B cell (primary cell): Measurements from ENCODE around the gene OR4K17. TPM values are rescaled to one million over a fixed set of nuclear protein-coding genes. Genes with fewer than 3 reads are reported as not detected.
"Not testable (repeated sequence)": the region's sequence is repeated elsewhere in the genome, so short reads cannot be mapped to it uniquely, and the experiment has no call there.

Experiments
- ATAC-seq: fragments of 200-7000 bp; cut with Tn5 transposase; one replicate; pipeline ENCODE4 v1.10.0; 2021; ENCODE audit warnings: low read depth, mild to moderate bottlenecking, moderate number of reproducible peaks, moderate library complexity
- CTCF ChIA-PET: fragments of 350-600 bp; sonication (Branson Sonifier 250); formaldehyde crosslinking; loops from one replicate; lab custom pipeline; 2021; ENCODE audit warnings: antibody characterized with exemption, inconsistent platforms; lab: Charles Lee
- POLR2A ChIA-PET: fragments of 350-600 bp; sonication (Branson Sonifier 250); formaldehyde crosslinking; loops from one replicate; lab custom pipeline; 2021; ENCODE audit warnings: antibody characterized with exemption; lab: Charles Lee
- DNase-seq: peaks from one replicate; pipeline ENCODE4 v3.0.0; 2013
- H2AFZ ChIP-seq: 2 replicates; pipeline ENCODE4 v1.6.1; 2012; ENCODE audit warnings: mild to moderate bottlenecking, low read depth, low read length; ENCODE audit not compliant: insufficient read depth, poor library complexity, severe bottlenecking
- H3K27ac ChIP-seq, 2 donors: 1 replicate in 1 of 2; 2 replicates in 1 of 2; pipeline ENCODE4 v1.5.1; 2012 to 2013; ENCODE audit warnings: low read length in 2 of 2, mild to moderate bottlenecking in 2 of 2, moderate library complexity in 1 of 2
- H3K27me3 ChIP-seq, 4 experiments: fragments of 200-600 bp in 1 of 4; sonication (generic) in 1 of 4; replicated peaks in 1 of 4; 1 replicate in 2 of 4; 2 replicates in 2 of 4; pipeline versions ENCODE4 v1.6.1 to v1.7.0; 2013 to 2016; ENCODE audit warnings: low read length in 3 of 4, mild to moderate bottlenecking in 2 of 4, mixed read lengths in 1 of 4, moderate library complexity in 1 of 4; ENCODE audit not compliant: insufficient read depth in 4 of 4, control insufficient read depth in 3 of 4; ENCODE audit errors: control extremely low read depth in 1 of 4
- H3K36me3 ChIP-seq, 2 experiments: replicated peaks in 1 of 2; 1 replicate in 1 of 2; 2 replicates in 1 of 2; pipeline versions ENCODE4 v1.6.1 to v1.7.1; 2013; ENCODE audit warnings: low read length in 1 of 2; ENCODE audit not compliant: insufficient read depth in 2 of 2, control insufficient read depth in 1 of 2; ENCODE audit errors: control extremely low read depth in 1 of 2, extremely low read depth in 1 of 2
- H3K4me1 ChIP-seq, 2 donors: fragments of 200-600 bp in 1 of 2; sonication (generic) in 1 of 2; 1 replicate in 1 of 2; 2 replicates in 1 of 2; pipeline versions ENCODE4 v1.5.1 to v1.6.1; 2013 to 2017; ENCODE audit warnings: low read length in 2 of 2; ENCODE audit not compliant: control insufficient read depth in 2 of 2, insufficient read depth in 2 of 2
- H3K4me2 ChIP-seq: replicated peaks from 2 replicates; pipeline ENCODE3; 2012; ENCODE audit warnings: mild to moderate bottlenecking, low read depth, low read length; ENCODE audit not compliant: poor library complexity, severe bottlenecking
- H3K4me3 ChIP-seq, 5 experiments: fragments of 200-600 bp in 1 of 5; sonication (generic) in 1 of 5; 1 replicate in 3 of 5; 2 replicates in 2 of 5; pipeline versions ENCODE4 v1.5.1 to v1.7.0; 2011 to 2016; ENCODE audit warnings: low read length in 4 of 5, mild to moderate bottlenecking in 4 of 5, low read depth in 2 of 5, control low read depth in 1 of 5, moderate library complexity in 1 of 5; ENCODE audit not compliant: insufficient read depth in 1 of 5; ENCODE audit errors: control extremely low read depth in 1 of 5, extremely low read depth in 1 of 5
- H3K79me2 ChIP-seq: fragments of 200-600 bp; sonication (generic); one replicate; pipeline ENCODE4 v1.6.0; 2016; ENCODE audit warnings: low read length; ENCODE audit not compliant: control insufficient read depth, insufficient read depth
- H3K9ac ChIP-seq: fragments of 200-600 bp; sonication (generic); 2 replicates; pipeline ENCODE4 v1.6.1; 2017; ENCODE audit warnings: mild to moderate bottlenecking, low read length, moderate library complexity
- H3K9me3 ChIP-seq, 3 donors: one replicate each; pipeline versions ENCODE4 v1.6.1 to v1.7.1; 2013; ENCODE audit warnings: low read length in 2 of 3; ENCODE audit not compliant: control insufficient read depth in 2 of 3, insufficient read depth in 1 of 3; ENCODE audit errors: control extremely low read depth in 1 of 3
- H4K20me1 ChIP-seq: 2 replicates; pipeline ENCODE4 v1.6.0; 2012; ENCODE audit warnings: mild to moderate bottlenecking, low read length; ENCODE audit not compliant: insufficient read depth, control insufficient read depth, poor library complexity, severe bottlenecking
- H3K27ac Mint-ChIP-seq: one replicate; pipeline ENCODE4 v1.8.0; 2021; ENCODE audit warnings: mixed read lengths
- H3K27me3 Mint-ChIP-seq: one replicate; pipeline ENCODE4 v1.8.0; 2021; ENCODE audit warnings: mixed read lengths
- H3K4me1 Mint-ChIP-seq: one replicate; pipeline ENCODE4 v1.8.0; 2021; ENCODE audit warnings: mixed read lengths
- H3K4me3 Mint-ChIP-seq: one replicate; pipeline ENCODE4 v1.8.0; 2021; ENCODE audit warnings: mixed read lengths
- H3K9me3 Mint-ChIP-seq: one replicate; pipeline ENCODE4 v1.8.0; 2022; ENCODE audit warnings: mixed read lengths; ENCODE audit not compliant: insufficient read depth
- EZH2 ChIP-seq: IDR thresholded peaks from 2 replicates; pipeline ENCODE4 v1.6.1; 2012; ENCODE audit warnings: borderline replicate concordance, low read depth, mild to moderate bottlenecking, moderate library complexity, low read length; ENCODE audit not compliant: insufficient read depth, poor library complexity, severe bottlenecking
- WGBS: methylation state at CpG from one replicate; pipeline ENCODE4 v1.1.5; 2013; ENCODE audit warnings: missing lambda C conversion rate; ENCODE audit not compliant: insufficient coverage; 5-methylcytosine and 5-hydroxymethylcytosine counted together
- intact Hi-C: fragments of 100-400 bp; cut with micrococcal nuclease; formaldehyde crosslinking; loops from one replicate; pipeline ENCODE4 v1.10.0; 2022
- polyA plus RNA-seq: library from polyadenylated mRNA; depleted of rRNA; stranded (reverse); fragments of >200 nt; gene quantifications from 2 replicates; pipeline ENCODE4 v1.2.3, GENCODE V29; 2012
- total RNA-seq, 2 donors: library from RNA; stranded (reverse); fragments of 120-200 nt in 1 of 2; gene quantifications; 1 replicate in 1 of 2; 2 replicates in 1 of 2; pipeline versions ENCODE4 v1.2.3 to v1.2.4, GENCODE V29; 2013 to 2022
- TF ChIP-seq, protein P1 (sequence below): fragments of 200-600 bp; IDR thresholded peaks from one replicate; pipeline ENCODE4 v1.8.0; 2022; ENCODE audit warnings: antibody characterized with exemption, mild to moderate bottlenecking

OR4K17 gene
- total and polyA plus RNA-seq, 2 donors (not counting 1 experiment from before 2014, with no cell fraction given) = not detected

DNA sequence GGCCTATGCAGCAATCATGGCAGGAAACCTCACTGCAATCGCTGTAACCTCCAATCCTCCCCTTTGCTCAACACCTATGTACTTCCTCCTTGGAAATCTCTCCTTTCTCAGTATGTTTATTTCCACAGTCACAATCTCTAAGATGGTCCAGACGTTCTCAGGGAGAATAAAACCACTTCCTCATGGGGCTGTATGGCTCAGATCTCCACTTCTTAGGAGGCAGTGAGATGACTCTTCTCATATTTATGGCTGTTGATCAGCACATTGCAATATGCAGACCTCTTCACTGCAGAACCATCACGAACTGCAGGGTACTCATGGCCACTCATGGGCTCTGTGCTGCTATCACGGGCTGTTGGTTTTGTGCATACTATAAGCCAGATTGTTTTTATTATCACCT lies 17.1 kb upstream of the OR4K17 start:
- H3K4me1 ChIP-seq = no peaks in the 10 kb centered on the region
- no peak overlapping the region for H3K4me3 ChIP-seq
- 30% methylated on average over 2 of the region's 4 CpGs for WGBS
- H3K4me3 Mint-ChIP-seq = no peak overlapping the region
- no peaks in the 10 kb centered on the region for H3K27me3 Mint-ChIP-seq
- TF ChIP-seq, protein P1, sequence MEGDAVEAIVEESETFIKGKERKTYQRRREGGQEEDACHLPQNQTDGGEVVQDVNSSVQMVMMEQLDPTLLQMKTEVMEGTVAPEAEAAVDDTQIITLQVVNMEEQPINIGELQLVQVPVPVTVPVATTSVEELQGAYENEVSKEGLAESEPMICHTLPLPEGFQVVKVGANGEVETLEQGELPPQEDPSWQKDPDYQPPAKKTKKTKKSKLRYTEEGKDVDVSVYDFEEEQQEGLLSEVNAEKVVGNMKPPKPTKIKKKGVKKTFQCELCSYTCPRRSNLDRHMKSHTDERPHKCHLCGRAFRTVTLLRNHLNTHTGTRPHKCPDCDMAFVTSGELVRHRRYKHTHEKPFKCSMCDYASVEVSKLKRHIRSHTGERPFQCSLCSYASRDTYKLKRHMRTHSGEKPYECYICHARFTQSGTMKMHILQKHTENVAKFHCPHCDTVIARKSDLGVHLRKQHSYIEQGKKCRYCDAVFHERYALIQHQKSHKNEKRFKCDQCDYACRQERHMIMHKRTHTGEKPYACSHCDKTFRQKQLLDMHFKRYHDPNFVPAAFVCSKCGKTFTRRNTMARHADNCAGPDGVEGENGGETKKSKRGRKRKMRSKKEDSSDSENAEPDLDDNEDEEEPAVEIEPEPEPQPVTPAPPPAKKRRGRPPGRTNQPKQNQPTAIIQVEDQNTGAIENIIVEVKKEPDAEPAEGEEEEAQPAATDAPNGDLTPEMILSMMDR = no peak
- TF ChIP-seq EZH2 = no peak
- no peaks in the 10 kb centered on the region for H4K20me1 ChIP-seq
- no peak overlapping the region for H3K27ac ChIP-seq
- DNase-seq (no peak), ATAC-seq (no peak)
- H2AFZ ChIP-seq = no peak overlapping the region
- POLR2A ChIA-PET = no interaction called here
- no peaks in the 10 kb centered on the region for H3K9me3 ChIP-seq
- peaks cover 0 to 3% (median 0%) of the 10 kb centered on the region in 4 experiments for H3K27me3 ChIP-seq
- CTCF ChIA-PET = no interaction called here
- intact Hi-C loops = no loop called here
- no peaks in the 10 kb centered on the region for H3K4me1 Mint-ChIP-seq
- H3K4me2 ChIP-seq = no peak overlapping the region
- no peaks in the 10 kb centered on the region for H3K36me3 ChIP-seq
- H3K79me2 ChIP-seq = no peaks in the 10 kb centered on the region
- H3K9ac ChIP-seq = no peak overlapping the region
- no peak overlapping the region for H3K27ac Mint-ChIP-seq
- no peaks in the 10 kb centered on the region for H3K9me3 Mint-ChIP-seq

DNA sequence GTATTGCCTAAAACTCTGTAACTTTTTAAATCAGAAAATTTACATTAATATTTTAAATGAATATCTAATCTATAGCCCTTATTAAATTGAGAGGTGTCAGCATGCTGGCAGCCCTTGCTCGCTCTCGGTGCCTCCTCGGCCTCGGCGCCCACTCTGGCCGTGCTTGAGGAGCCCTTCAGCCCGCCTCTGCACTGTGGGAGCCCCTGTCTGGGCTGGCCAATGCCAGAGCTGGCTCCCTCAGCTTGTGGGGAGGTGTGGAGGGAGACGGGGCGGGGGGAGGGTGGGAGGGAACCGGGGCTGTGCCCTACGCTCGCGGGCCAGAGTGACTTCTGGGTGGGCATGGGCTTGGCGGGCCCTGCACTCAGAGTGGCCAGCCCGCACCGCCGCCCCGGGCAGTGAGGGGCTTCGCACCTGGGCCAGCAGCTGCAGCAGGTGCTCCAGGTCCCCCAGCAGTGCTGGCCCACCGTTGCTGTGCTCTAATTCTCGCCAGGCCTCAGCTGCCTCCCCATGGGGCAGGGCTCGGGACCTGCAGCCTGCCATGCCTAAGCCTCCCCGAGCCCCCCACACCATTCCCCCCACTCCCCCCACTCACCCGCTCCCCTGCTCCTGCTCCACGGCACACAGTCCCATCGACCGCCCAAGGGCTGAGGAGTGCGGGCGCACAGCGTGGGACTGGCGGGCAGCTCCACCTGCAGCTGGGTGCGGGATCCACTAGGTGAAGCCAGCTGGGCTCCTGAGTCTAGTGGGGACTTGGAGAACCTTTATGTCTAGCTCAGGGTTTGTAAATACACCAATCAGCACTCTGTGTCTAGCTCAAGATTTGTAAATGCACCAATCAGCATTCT lies 11.4 kb upstream of the OR4K17 start:
- H3K27me3 ChIP-seq, H3K4me1 ChIP-seq, H3K27me3 Mint-ChIP-seq, H4K20me1 ChIP-seq, H3K4me1 Mint-ChIP-seq, CTCF ChIA-PET, H3K4me2 ChIP-seq, H3K27ac ChIP-seq, ATAC-seq, H2AFZ ChIP-seq, H3K9me3 ChIP-seq, intact Hi-C loops, H3K9ac ChIP-seq, H3K79me2 ChIP-seq, DNase-seq, H3K4me3 ChIP-seq, H3K36me3 ChIP-seq, H3K9me3 Mint-ChIP-seq, H3K4me3 Mint-ChIP-seq, H3K27ac Mint-ChIP-seq, POLR2A ChIA-PET: not testable (repeated sequence)
- 94% methylated on average over 23 of the region's 32 CpGs for WGBS
